Measurements from ENCODE around the gene SCN9A. TPM values are rescaled to one million over a fixed set of nuclear protein-coding genes. Genes with fewer than 3 reads are reported as not detected.

SCN9A gene
- total and polyA plus RNA-seq, 2 of the 8 experiments (the other 6 are each of a cell fraction or from before 2014, with no cell fraction given), result 1.6 to 6.2 TPM

GRCh38 chr2:166234112-166234846, 141.5 kb downstream of the SCN9A start (continued):
- TF ChIP-seq EZH2 (IDR thresholded peaks at IDR 0.05; ENCODE audit: low read depth, low read length, severe bottlenecking) (no peak), SAP30 (IDR thresholded peaks at IDR 0.05; ENCODE audit: insufficient read depth, insufficient replicate concordance, low read length) (no peak)

Measured in H1 (cell line).